ENCODE measurements around the gene ADAMTS2.

Gene ADAMTS2

GRCh38 chr5:179275381-179275878 lies 69.8 kb downstream of the ADAMTS2 start:
- no peak for DNase-seq

DNA sequence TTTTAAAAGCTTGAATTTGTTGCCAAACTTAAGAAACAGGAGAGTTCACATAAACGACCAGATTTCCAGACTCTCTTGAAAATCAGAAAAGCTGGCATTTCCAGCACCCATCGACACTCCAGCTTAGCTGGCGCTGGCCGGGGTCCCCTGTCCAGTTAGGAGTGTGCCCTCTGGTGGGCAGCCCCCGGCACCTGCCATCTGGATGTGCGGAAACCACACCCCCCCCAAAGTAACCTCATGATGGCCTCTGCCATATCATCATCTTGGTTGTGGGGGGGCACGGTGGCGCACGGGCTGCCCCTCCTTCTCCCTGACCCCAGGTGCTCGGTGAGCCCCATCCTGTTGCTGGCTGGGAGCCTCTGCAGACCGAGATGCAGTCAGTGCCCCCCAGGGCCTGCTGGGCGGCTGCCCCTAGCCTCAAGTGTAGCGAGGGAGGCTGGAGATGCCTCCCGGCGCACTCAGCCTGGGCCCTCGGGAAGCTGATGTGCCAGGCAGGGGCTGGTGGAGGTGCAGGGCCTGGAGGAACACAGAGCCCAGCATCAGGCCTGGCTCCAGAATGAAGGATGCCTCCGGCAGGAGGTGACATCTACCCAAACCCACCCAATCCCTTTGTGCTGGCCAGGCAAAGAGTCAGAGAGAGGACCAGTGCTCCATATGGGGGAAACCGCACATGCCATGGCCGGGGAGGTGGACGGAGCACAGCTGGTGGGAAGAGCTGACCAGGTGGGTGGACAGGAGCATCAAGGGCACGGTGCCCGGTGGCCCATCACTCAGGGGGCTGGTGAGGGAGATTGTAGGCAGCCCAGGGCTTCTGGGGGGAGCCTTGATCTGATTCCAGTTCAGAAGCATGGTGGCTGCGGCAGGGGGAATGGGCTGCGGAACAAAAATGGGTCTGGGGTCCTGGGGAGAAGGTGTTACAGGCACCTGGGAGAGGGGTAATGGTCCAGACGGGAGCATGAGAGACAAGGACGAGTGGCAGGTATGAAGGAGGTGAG lies 70.6 kb downstream of the ADAMTS2 start:
- no peak for DNase-seq

GRCh38 chr5:179273441-179274145 lies 71.7 kb downstream of the ADAMTS2 start:
- no peak for DNase-seq

DNA sequence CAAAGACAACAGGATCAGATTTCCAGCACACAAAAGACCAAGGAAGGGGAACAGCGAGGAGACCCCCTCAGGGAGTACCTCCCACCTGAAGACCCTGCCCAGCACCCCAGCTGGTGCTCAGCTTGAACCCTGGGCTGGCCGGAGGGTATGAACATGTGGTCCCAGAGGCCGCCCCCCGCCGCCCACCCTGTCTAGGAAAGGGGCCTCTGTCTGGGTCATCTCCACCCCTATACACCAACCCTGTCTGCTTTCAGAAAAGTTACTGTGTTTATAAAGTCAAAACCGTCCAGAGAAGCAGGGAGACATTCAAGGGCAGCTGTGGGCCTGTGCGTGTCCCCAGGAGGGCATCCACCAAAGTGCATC lies 72.2 kb downstream of the ADAMTS2 start:
- no peak for DNase-seq

DNA sequence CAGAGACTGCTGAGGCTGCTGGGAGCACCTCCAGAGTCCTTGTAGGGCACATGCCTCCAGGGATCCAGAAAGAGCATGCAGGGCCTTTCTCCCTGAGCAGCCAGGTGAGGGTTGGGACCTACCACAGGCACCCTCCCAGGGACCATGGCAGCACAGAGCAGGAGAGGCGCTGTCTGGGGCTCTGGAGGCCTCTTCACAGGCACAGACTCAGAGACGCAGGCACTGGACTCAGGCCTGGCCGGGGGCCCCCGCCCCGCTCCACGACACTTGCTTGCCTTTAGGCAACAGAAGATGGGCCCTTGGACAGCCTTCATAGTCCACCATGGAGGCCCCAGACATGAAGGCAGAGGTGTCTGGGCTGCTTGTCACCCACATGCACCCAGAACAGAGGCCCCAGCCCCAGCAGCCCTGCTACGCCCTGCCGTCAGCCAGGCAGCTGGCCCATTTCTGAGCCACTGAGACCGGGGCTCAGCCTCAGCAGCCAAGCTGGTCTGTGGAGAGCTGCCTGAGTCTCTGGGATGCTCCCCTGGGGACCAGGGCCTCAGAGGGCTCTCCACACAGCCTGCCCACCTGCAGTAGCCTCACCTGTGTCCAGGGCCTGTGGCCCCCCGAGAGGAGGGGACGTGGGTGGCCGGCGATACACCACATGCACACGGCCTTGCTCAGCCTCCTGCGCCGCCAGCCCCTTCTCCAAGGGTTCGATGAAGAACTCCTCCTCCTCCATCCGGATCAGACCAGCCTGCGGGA lies 72.8 kb downstream of the ADAMTS2 start:
- no peak for DNase-seq

DNA sequence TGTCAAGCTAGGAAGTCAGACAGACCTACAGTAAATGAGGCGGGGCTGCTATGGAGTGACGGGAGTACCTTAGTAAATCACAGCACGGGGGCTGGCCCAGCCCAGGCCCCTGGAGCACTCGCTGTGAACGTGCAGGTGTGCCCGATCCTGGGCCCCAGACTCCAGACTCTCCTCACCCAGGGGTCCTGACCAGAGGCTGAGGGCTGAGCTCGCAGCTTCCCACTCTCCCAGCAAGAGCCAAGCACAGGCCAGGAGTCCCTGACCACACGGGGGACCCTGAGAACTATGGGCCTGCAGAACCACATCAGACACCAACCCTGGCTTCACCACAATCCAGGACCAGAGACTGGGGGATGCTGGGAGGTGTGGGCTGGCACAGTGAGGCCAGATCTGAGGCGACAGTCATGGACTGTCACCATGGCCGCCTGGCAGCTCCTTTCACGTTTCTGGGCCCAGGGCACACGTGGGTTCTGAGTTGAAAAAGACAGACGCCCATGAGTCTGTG lies 73.4 kb downstream of the ADAMTS2 start:
- DNase-seq: no peak

DNA sequence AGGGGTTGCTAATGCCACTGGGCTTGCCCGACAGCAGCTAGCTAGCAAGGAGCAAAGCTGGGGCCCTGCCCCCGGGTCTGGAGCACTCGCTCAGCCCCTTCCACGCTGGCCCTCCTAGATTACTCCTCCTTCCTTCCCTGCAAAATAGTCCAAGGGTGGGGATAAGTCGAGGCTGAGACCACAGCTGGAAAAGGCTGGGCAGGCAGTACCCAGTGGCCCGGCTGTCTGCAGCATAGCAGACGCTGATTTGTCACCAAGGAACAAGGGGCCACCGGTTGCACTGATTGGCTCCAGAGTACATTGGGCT lies 73.9 kb downstream of the ADAMTS2 start:
- no peak for DNase-seq

GRCh38 chr5:179270581-179271427 lies 74.5 kb downstream of the ADAMTS2 start:
- DNase-seq: no peak

DNA sequence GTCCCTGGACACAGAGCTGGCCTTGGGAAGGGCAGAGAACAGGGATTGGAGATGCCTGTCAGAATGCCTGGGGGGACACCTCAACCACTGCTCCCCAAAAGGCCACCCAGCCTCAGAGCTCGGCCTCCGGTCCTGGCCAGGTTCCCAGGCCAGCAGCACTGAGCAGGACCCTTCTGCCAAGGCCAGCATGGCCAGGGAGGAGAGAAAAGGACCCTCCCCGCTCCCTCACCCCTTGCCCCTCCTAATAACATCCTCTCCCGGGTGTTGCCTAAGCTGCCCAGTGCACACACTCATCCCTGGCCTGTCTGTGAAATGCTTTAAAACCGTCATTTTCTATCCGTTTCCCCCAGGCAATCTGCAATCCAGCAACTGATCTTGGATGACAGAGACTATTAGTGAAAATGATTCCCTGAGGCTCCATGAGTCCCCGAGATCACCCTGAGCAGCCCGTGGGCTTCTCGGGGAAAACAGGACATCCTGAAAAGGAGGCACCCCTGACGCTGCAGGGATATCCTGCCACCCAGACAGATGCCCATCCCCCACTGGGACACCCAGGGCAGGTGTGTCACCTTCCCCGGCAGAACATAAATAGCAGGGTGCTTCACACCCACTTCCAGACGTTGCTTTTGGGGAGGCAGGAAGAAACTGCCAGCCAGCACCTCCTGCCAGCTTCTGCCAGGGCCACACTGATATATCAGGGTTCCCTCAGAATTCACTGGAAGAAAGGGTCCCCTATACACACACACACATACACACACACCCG lies 75.3 kb downstream of the ADAMTS2 start:
- DNase-seq: no peak

- no peak for DNase-seq
Measured at GRCh38 chr5:179268966-179269693, 76.1 kb downstream of the ADAMTS2 start.

DNA sequence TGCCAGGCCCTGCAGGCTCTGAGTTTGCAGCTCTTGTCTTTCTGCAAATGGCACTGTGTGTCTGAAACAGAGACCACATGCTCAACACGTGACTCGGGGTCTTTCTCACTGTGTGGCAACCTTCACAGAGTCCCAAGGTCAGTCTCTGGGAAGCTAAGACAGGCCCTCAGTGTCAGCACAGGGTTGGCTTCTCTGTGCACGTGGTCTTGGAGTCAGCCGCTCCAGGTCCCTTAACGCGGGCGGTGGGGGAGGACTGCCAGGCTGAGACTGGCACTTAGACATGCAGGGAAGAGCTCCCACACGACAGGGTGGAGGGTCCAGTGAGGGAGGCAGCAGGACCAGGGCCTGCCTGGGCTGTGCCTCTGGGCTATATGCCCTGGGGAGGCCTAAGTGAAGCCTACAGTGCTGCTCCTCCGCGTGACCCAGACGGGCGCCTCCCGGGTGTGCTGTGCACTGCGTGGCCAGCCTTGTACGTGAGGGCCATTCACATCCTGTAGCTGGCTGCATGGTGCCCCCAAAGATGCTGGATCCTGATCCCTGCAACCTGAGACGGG lies 76.8 kb downstream of the ADAMTS2 start:
- no peak for DNase-seq

- DNase-seq: no peak
Measured at GRCh38 chr5:179267671-179268083, 77.6 kb downstream of the ADAMTS2 start.

DNA sequence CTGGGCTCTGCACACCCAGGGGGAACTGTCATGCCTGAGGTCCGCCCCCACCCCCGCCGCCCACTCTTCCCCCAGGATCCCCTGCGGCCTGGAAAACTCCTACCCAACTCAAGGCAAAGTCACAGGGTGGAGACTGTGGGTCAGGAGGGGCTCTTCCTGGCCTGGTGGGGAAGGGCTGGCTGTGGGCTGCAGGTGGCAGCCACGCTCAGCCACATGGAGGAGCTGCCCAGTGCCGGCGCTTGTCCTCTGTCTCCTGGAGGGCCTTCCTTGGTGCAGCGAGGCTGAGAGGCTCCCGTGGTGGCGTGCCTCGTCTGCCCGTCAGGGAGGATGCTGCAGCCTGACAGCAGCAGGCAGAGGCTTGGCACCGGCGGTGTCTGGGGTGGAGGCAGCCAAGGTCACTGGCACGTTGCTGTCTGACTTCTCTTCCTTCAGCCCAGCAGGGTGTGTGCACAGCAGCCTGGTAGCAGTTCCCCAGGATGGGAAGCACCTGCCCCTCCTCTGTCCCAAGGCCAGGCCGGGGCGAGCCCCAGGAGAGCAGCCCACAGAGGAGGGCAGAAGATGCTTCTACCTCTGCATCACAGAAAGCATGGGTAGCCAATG lies 78.1 kb downstream of the ADAMTS2 start:
- no peak for DNase-seq

GRCh38 chr5:179266291-179267070 lies 78.8 kb downstream of the ADAMTS2 start:
- no peak for DNase-seq

DNA sequence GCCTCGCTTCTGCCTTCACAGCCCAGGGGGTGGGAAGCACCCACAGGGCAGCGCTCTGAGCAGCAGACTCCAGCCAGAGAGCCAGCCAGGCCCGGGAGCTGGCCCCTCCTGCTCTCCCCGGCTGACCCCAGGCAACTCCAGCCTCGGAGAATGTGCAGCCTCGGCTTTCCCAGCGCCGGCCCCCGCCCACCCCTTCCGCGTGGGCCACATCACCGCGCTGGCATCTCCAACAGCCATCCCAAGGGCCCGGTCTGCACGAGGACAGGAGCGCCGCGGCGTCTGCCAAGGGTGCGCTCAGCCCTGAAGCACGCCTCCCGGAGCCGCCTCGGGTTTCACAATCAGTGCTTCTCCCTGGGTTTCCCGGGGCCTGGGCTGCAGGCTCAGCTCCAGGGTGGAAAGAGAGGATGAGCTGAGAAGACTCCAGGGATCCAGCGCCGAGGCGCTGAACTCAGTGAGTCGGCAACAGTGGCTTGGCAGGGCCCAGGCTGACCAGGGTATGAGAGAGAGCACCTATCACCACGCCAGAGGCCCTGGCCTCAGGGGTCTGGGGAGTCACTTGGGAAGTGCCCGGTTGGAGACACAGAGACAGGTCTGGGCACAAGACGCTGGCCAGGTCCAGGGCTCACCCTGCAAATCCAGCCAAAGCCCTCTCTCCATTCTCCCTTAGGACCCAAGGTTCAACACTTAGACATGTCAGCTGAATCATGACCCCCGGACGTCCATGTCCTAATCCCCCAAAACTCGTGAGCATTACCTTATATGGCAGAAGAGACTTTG lies 79.6 kb downstream of the ADAMTS2 start:
- no peak for DNase-seq

DNA sequence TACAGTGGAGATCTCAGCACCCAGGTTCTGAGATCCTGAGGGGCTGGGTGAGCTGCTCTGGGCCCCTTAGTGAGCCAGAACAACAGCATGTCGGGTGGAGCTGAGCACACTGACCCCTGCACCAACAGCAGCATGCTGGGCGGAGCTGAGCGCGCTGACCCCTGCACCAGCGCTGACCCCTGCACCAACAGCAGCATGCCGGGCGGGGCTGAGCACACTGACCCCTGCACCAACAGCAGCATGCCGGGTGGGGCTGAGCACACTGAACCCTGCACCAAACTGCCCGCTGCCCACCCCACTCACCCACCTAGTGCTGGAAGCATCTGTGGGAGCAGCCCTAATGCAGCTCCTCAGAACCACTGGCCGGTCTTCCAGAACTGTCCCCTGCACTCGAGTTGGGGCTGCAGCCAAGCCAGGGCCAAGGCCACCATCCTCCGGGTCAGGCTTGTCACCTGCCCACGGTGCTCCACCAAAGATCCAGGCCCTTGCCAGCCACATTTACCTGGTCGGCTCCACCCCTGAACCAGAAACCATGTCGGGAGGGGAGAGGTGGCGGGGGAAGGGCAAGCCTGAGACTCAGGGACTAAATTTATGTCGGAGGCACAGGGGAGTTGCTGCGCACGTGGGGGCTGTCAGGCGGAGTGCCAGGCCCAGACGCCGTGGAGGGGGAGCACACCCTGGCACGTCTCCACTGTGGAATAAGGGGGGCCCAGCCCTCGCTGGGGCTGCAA lies 80.3 kb downstream of the ADAMTS2 start:
- DNase-seq: no peak

GRCh38 chr5:179264053-179264782 lies 81.0 kb downstream of the ADAMTS2 start:
- no peak for DNase-seq

Measured in CD4-positive, alpha-beta T cell treated with Interleukin-17A for 4 hours (primary cell).